Fibroblast of lung (primary cell): ENCODE data around the gene CD1C. TPM values are rescaled to one million over a fixed set of nuclear protein-coding genes. Genes with fewer than 3 reads are reported as not detected.

Source experiments
- DNase-seq, 2 donors: peaks; one replicate each; pipeline versions ENCODE4 v3.0.0 to v3.0.0-alpha.2; 2010; ENCODE audit warnings: low read depth in 2 of 2
- H2AFZ ChIP-seq: 2 replicates; pipeline ENCODE4 v1.5.1; 2012; ENCODE audit warnings: low read length, control low read depth, inconsistent platforms
- H3K27ac ChIP-seq: 2 replicates; pipeline ENCODE4 v1.5.1; 2011; ENCODE audit warnings: low read length, control low read depth; ENCODE audit not compliant: insufficient read depth
- H3K27me3 ChIP-seq: 2 replicates; pipeline ENCODE4 v1.5.1; 2011; ENCODE audit warnings: mild to moderate bottlenecking, low read length; ENCODE audit not compliant: control insufficient read depth, insufficient read depth
- H3K36me3 ChIP-seq: 2 replicates; pipeline ENCODE4 v1.5.1; 2011; ENCODE audit warnings: low read length; ENCODE audit not compliant: control insufficient read depth, insufficient read depth
- H3K4me1 ChIP-seq: 2 replicates; pipeline ENCODE4 v1.5.1; 2011; ENCODE audit warnings: low read length; ENCODE audit not compliant: control insufficient read depth, insufficient read depth; ENCODE audit errors: extremely low read depth
- H3K4me2 ChIP-seq: 2 replicates; pipeline ENCODE4 v1.5.1; 2011; ENCODE audit warnings: low read length, control low read depth; ENCODE audit not compliant: insufficient read depth; ENCODE audit errors: extremely low read depth
- H3K4me3 ChIP-seq, 4 experiments: fragments of 200-600 bp in 1 of 4; sonication (generic) in 1 of 4; replicated peaks in 1 of 4; 2 replicates each; pipeline ENCODE4 v1.5.1; 2011 to 2016; ENCODE audit warnings: low read length in 4 of 4, low read depth in 3 of 4, mild to moderate bottlenecking in 3 of 4, control low read depth in 2 of 4, inconsistent platforms in 1 of 4, mixed read lengths in 1 of 4; ENCODE audit not compliant: insufficient read depth in 1 of 4; ENCODE audit errors: control extremely low read depth in 1 of 4
- H3K79me2 ChIP-seq: 2 replicates; pipeline ENCODE4 v1.5.1; 2012; ENCODE audit warnings: mild to moderate bottlenecking, low read length, inconsistent platforms; ENCODE audit not compliant: control insufficient read depth, insufficient read depth
- H3K9ac ChIP-seq: 2 replicates; pipeline ENCODE4 v1.5.1; 2011; ENCODE audit warnings: mild to moderate bottlenecking, low read length, control low read depth; ENCODE audit not compliant: insufficient read depth
- H3K9me3 ChIP-seq: 2 replicates; pipeline ENCODE4 v1.5.1; 2012; ENCODE audit warnings: low read depth, low read length; ENCODE audit not compliant: control insufficient read depth, insufficient read depth
- H4K20me1 ChIP-seq: 2 replicates; pipeline ENCODE4 v1.5.1; 2011; ENCODE audit warnings: low read length; ENCODE audit not compliant: control insufficient read depth, insufficient read depth; ENCODE audit errors: extremely low read depth
- EZH2 ChIP-seq: IDR thresholded peaks from 2 replicates; pipeline ENCODE4 v1.5.1; 2012; ENCODE audit warnings: low read length, control low read depth, mild to moderate bottlenecking; ENCODE audit errors: missing control alignments
- polyA plus RNA-seq, 2 donors: library from polyadenylated mRNA; depleted of rRNA in 1 of 2; stranded (reverse) in 1 of 2; unstranded in 1 of 2; fragments of >200 nt; gene quantifications; 2 replicates each; pipeline ENCODE4 v1.2.1, GENCODE V29; 2011 to 2012; ENCODE audit warnings: missing spikeins in 1 of 2
- total RNA-seq: library from RNA; depleted of rRNA; stranded (reverse); fragments of >200 nt; gene quantifications from 2 replicates; pipeline ENCODE4 v1.2.1, GENCODE V29; 2014
- TF ChIP-seq, protein P1 (sequence below), 2 donors: IDR thresholded peaks in 1 of 2; conservative IDR thresholded peaks in 1 of 2; 1 replicate in 1 of 2; 2 replicates in 1 of 2; pipeline ENCODE4 v1.5.1; 2011 to 2012; ENCODE audit warnings: low read length in 2 of 2, control low read depth in 1 of 2, inconsistent platforms in 1 of 2, low read depth in 1 of 2, mild to moderate bottlenecking in 1 of 2

Gene CD1C
- total and polyA plus RNA-seq, 2 donors (not counting 1 experiment from before 2014, with no cell fraction given), result not detected

DNA sequence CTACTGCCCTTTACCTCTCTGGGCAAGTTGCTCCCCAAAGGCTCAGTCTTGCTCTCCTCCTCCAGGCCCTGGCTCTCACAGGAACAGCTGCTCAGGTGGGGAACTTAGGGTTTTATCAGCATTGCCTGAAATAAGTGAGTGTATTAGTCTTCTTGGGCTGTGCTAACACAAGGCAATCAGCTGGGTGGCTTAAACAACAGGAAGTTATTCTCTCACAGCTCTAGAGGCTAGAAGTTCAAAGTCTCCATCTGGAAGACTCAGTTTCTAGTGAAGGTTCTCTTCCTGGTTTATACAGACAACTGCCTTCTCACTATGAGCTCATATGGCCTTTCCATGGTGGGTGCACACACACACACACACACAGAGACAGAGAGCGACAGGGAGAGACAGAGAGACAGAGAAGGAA, 2.8 kb upstream of the CD1C start:
- DNase-seq, result no peak
- H3K27ac ChIP-seq, result no peak overlapping the region
- no peaks in the 10 kb centered on the region for H3K36me3 ChIP-seq
- no peak for TF ChIP-seq EZH2
- TF ChIP-seq, protein P1, sequence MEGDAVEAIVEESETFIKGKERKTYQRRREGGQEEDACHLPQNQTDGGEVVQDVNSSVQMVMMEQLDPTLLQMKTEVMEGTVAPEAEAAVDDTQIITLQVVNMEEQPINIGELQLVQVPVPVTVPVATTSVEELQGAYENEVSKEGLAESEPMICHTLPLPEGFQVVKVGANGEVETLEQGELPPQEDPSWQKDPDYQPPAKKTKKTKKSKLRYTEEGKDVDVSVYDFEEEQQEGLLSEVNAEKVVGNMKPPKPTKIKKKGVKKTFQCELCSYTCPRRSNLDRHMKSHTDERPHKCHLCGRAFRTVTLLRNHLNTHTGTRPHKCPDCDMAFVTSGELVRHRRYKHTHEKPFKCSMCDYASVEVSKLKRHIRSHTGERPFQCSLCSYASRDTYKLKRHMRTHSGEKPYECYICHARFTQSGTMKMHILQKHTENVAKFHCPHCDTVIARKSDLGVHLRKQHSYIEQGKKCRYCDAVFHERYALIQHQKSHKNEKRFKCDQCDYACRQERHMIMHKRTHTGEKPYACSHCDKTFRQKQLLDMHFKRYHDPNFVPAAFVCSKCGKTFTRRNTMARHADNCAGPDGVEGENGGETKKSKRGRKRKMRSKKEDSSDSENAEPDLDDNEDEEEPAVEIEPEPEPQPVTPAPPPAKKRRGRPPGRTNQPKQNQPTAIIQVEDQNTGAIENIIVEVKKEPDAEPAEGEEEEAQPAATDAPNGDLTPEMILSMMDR (conservative IDR thresholded peaks at IDR 0.05 in 1 of 2, IDR thresholded peaks at IDR 0.05 in 1 of 2; ENCODE audit: low read depth in 1 of 2, low read length in 2 of 2), result no peak
- no peak overlapping the region for H3K4me2 ChIP-seq
- no peaks in the 10 kb centered on the region for H3K9me3 ChIP-seq
- H2AFZ ChIP-seq, result no peak overlapping the region
- H3K4me1 ChIP-seq, result no peaks in the 10 kb centered on the region
- no peaks in the 10 kb centered on the region for H4K20me1 ChIP-seq
- H3K4me3 ChIP-seq, result no peak overlapping the region
- no peaks in the 10 kb centered on the region for H3K27me3 ChIP-seq
- H3K79me2 ChIP-seq, result no peaks in the 10 kb centered on the region
- no peak overlapping the region for H3K9ac ChIP-seq

DNA sequence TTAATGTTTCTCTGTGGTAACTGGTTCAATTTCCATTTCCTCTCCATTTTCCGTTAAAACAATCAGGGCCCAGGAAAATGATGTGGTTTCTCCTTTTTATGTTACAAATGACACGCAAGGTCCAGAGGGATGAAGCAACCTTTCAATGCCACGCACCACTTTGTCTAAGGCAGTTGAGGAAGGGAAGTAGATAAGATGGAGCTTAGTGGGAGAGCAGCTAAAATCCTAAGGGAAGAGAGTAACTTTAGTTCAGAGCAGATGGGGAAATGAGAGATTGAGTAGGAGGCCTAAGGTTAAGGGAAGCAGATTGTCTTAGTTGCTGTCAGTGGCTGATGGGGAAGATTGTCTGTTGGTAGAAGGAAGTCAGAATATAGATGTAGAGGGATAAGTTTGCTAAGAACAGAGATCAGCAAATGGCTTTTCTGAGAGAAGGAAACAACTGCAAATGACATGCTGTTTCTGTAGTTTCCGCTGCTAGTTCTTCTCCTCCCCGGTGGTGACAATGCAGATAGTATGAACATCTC, 660 bp downstream of the CD1C start:
- no peak for DNase-seq
- no peak overlapping the region for H2AFZ ChIP-seq
- no peaks in the 10 kb centered on the region for H3K9me3 ChIP-seq
- TF ChIP-seq EZH2, result no peak
- TF ChIP-seq, protein P1 (conservative IDR thresholded peaks at IDR 0.05 in 1 of 2, IDR thresholded peaks at IDR 0.05 in 1 of 2; ENCODE audit: low read depth in 1 of 2, low read length in 2 of 2), result no peak
- no peak overlapping the region for H3K9ac ChIP-seq
- H3K79me2 ChIP-seq, result no peaks in the 10 kb centered on the region
- H3K27me3 ChIP-seq, result no peaks in the 10 kb centered on the region
- H3K4me3 ChIP-seq, result no peak overlapping the region
- H4K20me1 ChIP-seq, result no peaks in the 10 kb centered on the region
- no peak overlapping the region for H3K27ac ChIP-seq
- no peaks in the 10 kb centered on the region for H3K4me1 ChIP-seq
- no peak overlapping the region for H3K4me2 ChIP-seq
- H3K36me3 ChIP-seq, result no peaks in the 10 kb centered on the region

DNA sequence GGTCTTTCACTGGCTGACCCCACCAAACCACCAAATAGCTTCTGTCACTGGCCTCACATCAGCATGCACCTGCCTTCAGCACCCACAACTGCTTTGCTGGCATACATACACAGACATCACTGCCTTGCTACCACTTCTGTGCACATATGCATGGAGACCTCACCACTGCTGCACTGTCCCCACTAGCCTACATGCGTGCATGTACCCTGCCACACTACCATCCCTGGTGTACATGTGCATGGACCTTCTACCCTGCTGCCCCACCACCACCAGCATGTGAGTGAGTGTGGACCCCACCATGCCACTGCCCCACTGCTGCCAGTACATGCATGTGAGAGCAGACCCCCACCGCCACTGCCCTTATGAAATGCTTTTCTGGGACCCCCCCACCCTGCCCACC, 6.1 kb downstream of the CD1C start:
- no peaks in the 10 kb centered on the region for H3K36me3 ChIP-seq
- no peak overlapping the region for H2AFZ ChIP-seq
- H3K4me3 ChIP-seq, result no peak overlapping the region
- no peaks in the 10 kb centered on the region for H3K27me3 ChIP-seq
- no peak overlapping the region for H3K9ac ChIP-seq
- H3K79me2 ChIP-seq, result no peaks in the 10 kb centered on the region
- H3K27ac ChIP-seq, result no peak overlapping the region
- no peaks in the 10 kb centered on the region for H3K9me3 ChIP-seq
- no peak for TF ChIP-seq EZH2
- TF ChIP-seq, protein P1 (conservative IDR thresholded peaks at IDR 0.05 in 1 of 2, IDR thresholded peaks at IDR 0.05 in 1 of 2; ENCODE audit: low read depth in 1 of 2, low read length in 2 of 2), result no peak
- no peaks in the 10 kb centered on the region for H3K4me1 ChIP-seq
- no peak overlapping the region for H3K4me2 ChIP-seq
- no peaks in the 10 kb centered on the region for H4K20me1 ChIP-seq
- no peak for DNase-seq
